IMR-90 (cell line): ENCODE results near the gene CD8B2. TPM values are rescaled to one million over a fixed set of nuclear protein-coding genes. Genes with fewer than 3 reads are reported as not detected.

Experiments used
- ATAC-seq: fragments of 200-7000 bp; cut with Tn5 transposase; 2 replicates; pipeline ENCODE4 v1.9.1; 2020; ENCODE audit warnings: low read depth, mild to moderate bottlenecking, moderate library complexity
- BruUV-seq: library from RNA; stranded (reverse); fragments of 400-500 nt; replicated peaks from 2 replicates; lab custom pipeline; 2021; lab: Mats Ljungman, UMichigan
- CTCF ChIA-PET: fragments of 300-600 bp; formaldehyde crosslinking; extraction: SDS; loops from one replicate; lab custom pipeline; 2021; ENCODE audit warnings: antibody characterized with exemption; lab: Yijun Ruan, JAX
- POLR2A ChIA-PET: fragments of 300-600 bp; sonication (Branson Sonifier 250); formaldehyde crosslinking; loops from one replicate; lab custom pipeline; 2022; ENCODE audit warnings: antibody characterized with exemption; ENCODE audit not compliant: unreplicated experiment; lab: Charles Lee
- DNase-seq: peaks from one replicate; pipeline ENCODE4 v3.0.0; 2013
- H2AFZ ChIP-seq: replicated peaks from 2 replicates; pipeline ENCODE3; 2013; ENCODE audit warnings: low read length, mild to moderate bottlenecking; ENCODE audit not compliant: poor library complexity
- H2AK5ac ChIP-seq: 2 replicates; pipeline ENCODE4 v1.6.1; 2013; ENCODE audit warnings: low read depth, low read length, inconsistent platforms
- H2AK9ac ChIP-seq: replicated peaks from 2 replicates; pipeline ENCODE3; 2013; ENCODE audit warnings: mild to moderate bottlenecking, low read depth, low read length, moderate library complexity; ENCODE audit not compliant: poor library complexity
- H2BK120ac ChIP-seq: 2 replicates; pipeline ENCODE4 v1.6.1; 2013; ENCODE audit warnings: low read depth, low read length, inconsistent platforms
- H2BK15ac ChIP-seq: 3 replicates; pipeline ENCODE4 v1.6.1; 2013; ENCODE audit warnings: low read depth, low read length, inconsistent platforms
- H2BK20ac ChIP-seq: 2 replicates; pipeline ENCODE4 v1.6.1; 2013; ENCODE audit warnings: low read depth, mild to moderate bottlenecking, inconsistent platforms, low read length, moderate library complexity
- H2BK5ac ChIP-seq: 2 replicates; pipeline ENCODE4 v1.6.1; 2013; ENCODE audit warnings: mild to moderate bottlenecking, low read depth, low read length, inconsistent platforms; ENCODE audit not compliant: poor library complexity, severe bottlenecking
- H3K14ac ChIP-seq: replicated peaks from 2 replicates; pipeline ENCODE4 v1.6.1; 2013; ENCODE audit warnings: low read depth, low read length, inconsistent platforms
- H3K18ac ChIP-seq: 2 replicates; pipeline ENCODE4 v1.6.1; 2013; ENCODE audit warnings: low read depth, low read length, control low read depth
- H3K23ac ChIP-seq: 2 replicates; pipeline ENCODE4 v1.6.1; 2013; ENCODE audit warnings: low read depth, low read length, inconsistent platforms
- H3K27ac ChIP-seq: 2 replicates; pipeline ENCODE4 v1.5.1; 2013; ENCODE audit warnings: mild to moderate bottlenecking, control low read depth, low read length; ENCODE audit not compliant: insufficient read depth
- H3K27me3 ChIP-seq: 2 replicates; pipeline ENCODE4 v1.6.1; 2013; ENCODE audit warnings: low read length; ENCODE audit not compliant: control insufficient read depth, insufficient read depth
- H3K36me3 ChIP-seq: 2 replicates; pipeline ENCODE4 v1.6.1; 2013; ENCODE audit warnings: low read length, mixed read lengths; ENCODE audit not compliant: control insufficient read depth, insufficient read depth
- H3K4ac ChIP-seq: 2 replicates; pipeline ENCODE4 v1.6.1; 2013; ENCODE audit warnings: low read depth, low read length, inconsistent platforms
- H3K4me1 ChIP-seq: 2 replicates; pipeline ENCODE4 v1.6.1; 2013; ENCODE audit warnings: low read length, mixed read lengths; ENCODE audit not compliant: control insufficient read depth, insufficient read depth
- H3K4me2 ChIP-seq: 2 replicates; pipeline ENCODE4 v1.6.1; 2013; ENCODE audit warnings: low read depth, mild to moderate bottlenecking, control low read depth, low read length, moderate library complexity
- H3K4me3 ChIP-seq: 2 replicates; pipeline ENCODE4 v1.5.1; 2013; ENCODE audit warnings: low read depth, mild to moderate bottlenecking, control low read depth, low read length, moderate library complexity; ENCODE audit not compliant: insufficient read depth
- H3K56ac ChIP-seq: 2 replicates; pipeline ENCODE4 v1.6.1; 2013; ENCODE audit warnings: low read length, inconsistent platforms; ENCODE audit not compliant: insufficient read depth; ENCODE audit errors: extremely low read depth
- H3K79me1 ChIP-seq, 2 experiments: 2 replicates each; pipeline ENCODE4 v1.6.1; 2013; ENCODE audit warnings: low read length in 2 of 2, inconsistent platforms in 1 of 2, low read depth in 1 of 2
- H3K9ac ChIP-seq: 2 replicates; pipeline ENCODE4 v1.6.1; 2013; ENCODE audit warnings: low read depth, low read length, control low read depth
- H3K9me1 ChIP-seq: 2 replicates; pipeline ENCODE4 v1.6.1; 2013; ENCODE audit warnings: low read length, inconsistent platforms; ENCODE audit not compliant: insufficient read depth
- H3K9me3 ChIP-seq: 2 replicates; pipeline ENCODE4 v1.6.1; 2013; ENCODE audit warnings: low read length; ENCODE audit not compliant: control insufficient read depth, insufficient read depth
- H4K20me1 ChIP-seq: 2 replicates; pipeline ENCODE4 v1.6.1; 2013; ENCODE audit warnings: low read length, inconsistent platforms; ENCODE audit not compliant: insufficient read depth
- H4K5ac ChIP-seq: 2 replicates; pipeline ENCODE4 v1.6.1; 2013; ENCODE audit warnings: mild to moderate bottlenecking, low read depth, low read length, control low read depth
- H4K8ac ChIP-seq, 2 experiments: 2 replicates each; pipeline ENCODE4 v1.6.1; 2013; ENCODE audit warnings: low read depth in 2 of 2, low read length in 2 of 2, control low read depth in 1 of 2, inconsistent platforms in 1 of 2
- H4K91ac ChIP-seq: 2 replicates; pipeline ENCODE4 v1.6.1; 2013; ENCODE audit warnings: low read depth, low read length, inconsistent platforms; ENCODE audit not compliant: insufficient read depth
- CEBPB ChIP-seq: IDR thresholded peaks from 2 replicates; pipeline ENCODE4 v1.6.1; 2012; ENCODE audit warnings: low read depth, low read length, improper control_type of control experiment
- POLR2A ChIP-seq: IDR thresholded peaks from 2 replicates; pipeline ENCODE4 v1.6.1; 2012; ENCODE audit warnings: mild to moderate bottlenecking, low read depth, low read length
- RAD21 ChIP-seq: IDR thresholded peaks from 2 replicates; pipeline ENCODE4 v1.6.1; 2012; ENCODE audit warnings: low read length, improper control_type of control experiment
- WGBS, 2 experiments: methylation state at CpG; one replicate each; pipeline versions ENCODE4 v1.1.5 to v1.1.7; 2013; ENCODE audit warnings: missing lambda C conversion rate in 2 of 2; ENCODE audit not compliant: insufficient read length in 1 of 2; ENCODE audit errors: extremely low coverage in 2 of 2; 5-methylcytosine and 5-hydroxymethylcytosine counted together
- dilution Hi-C: fragments of 300-500 bp; cut with HindIII; formaldehyde crosslinking; loops from one replicate; pipeline ENCODE4 v1.14.3; 2018; ENCODE audit warnings: low sequenced_read_pairs; ENCODE audit not compliant: unreplicated experiment
- in situ Hi-C: fragments of 300-500 bp; cut with MboI; formaldehyde crosslinking; loops from 3 replicates; pipeline ENCODE4 v1.14.3; 2019; ENCODE audit warnings: low sequenced_read_pairs, inconsistent platforms, mixed read lengths
- intact Hi-C: fragments of 100-400 bp; cut with micrococcal nuclease; formaldehyde crosslinking; loops from 2 replicates; pipeline ENCODE4 v1.10.0; 2022
- polyA plus RNA-seq, 3 experiments: library from polyadenylated mRNA; depleted of rRNA; stranded (reverse); fragments of >200 nt; gene quantifications; 2 replicates each; pipeline ENCODE4 v1.2.3, GENCODE V29; 2012; ENCODE audit warnings: low replicate concordance in 1 of 3
- total RNA-seq: library from RNA; depleted of rRNA; stranded (reverse); fragments of >200 nt; gene quantifications from 2 replicates; pipeline ENCODE4 v1.2.3, GENCODE V29; 2012

Gene CD8B2
- total and polyA plus RNA-seq, 2 of the 4 experiments (the other 2 are of a cell fraction): not detected

GRCh38 chr2:106536490-106536889 lies 49.3 kb downstream of the CD8B2 start:
- Histone ChIP-seq H4K91ac (no peak overlapping the region), H2BK120ac (no peak overlapping the region), H4K20me1 (no peaks in the 10 kb centered on the region), H2BK5ac (no peak overlapping the region), H3K79me1 (no peaks in the 10 kb centered on the region), H2BK20ac (no peak overlapping the region), H2BK15ac (no peak overlapping the region), H3K36me3 (no peaks in the 10 kb centered on the region), H3K4me1 (no peaks in the 10 kb centered on the region), H3K9me1 (no peaks in the 10 kb centered on the region), H3K4ac (no peak overlapping the region), H3K9ac (no peak overlapping the region), H3K23ac (no peak overlapping the region), H4K5ac (no peak overlapping the region), H2AFZ (no peak overlapping the region), H2AK5ac (no peak overlapping the region), H4K8ac (no peak overlapping the region), H3K14ac (no peak overlapping the region), H3K56ac (no peak overlapping the region), H3K9me3 (no peaks in the 10 kb centered on the region), H3K27ac (no peak overlapping the region), H3K4me3 (no peak overlapping the region), H3K18ac (no peak overlapping the region), H2AK9ac (no peak overlapping the region), H3K27me3 (no peaks in the 10 kb centered on the region), H3K4me2 (no peak overlapping the region)
- ChIA-PET POLR2A (no interaction called here), CTCF (no interaction called here)
- no TSS peak for BruUV-seq
- no peak for ATAC-seq
- DNase-seq: no peak
- WGBS, 2 experiments: 81% methylated on average over 2 of the region's 3 CpGs; no CpG with 5 or more reads in 1 of the 2 experiments
- intact Hi-C loops (no loop called here), dilution Hi-C loops (no loop called here), in situ Hi-C loops (no loop called here)
- no peak for TF ChIP-seq CEBPB
- no peak for TF ChIP-seq RAD21
- no peak for TF ChIP-seq POLR2A
